HG02642 (cell line): ENCODE measurements around the gene HERPUD2.
"Not testable (repeated sequence)": the region's sequence is repeated elsewhere in the genome, so short reads cannot be mapped to it uniquely, and the experiment has no call there.

Experiments
- ATAC-seq: cut with Tn5 transposase; IDR thresholded peaks from one replicate; pipeline ENCODE4 v1.9.1; 2021; ENCODE audit warnings: mild to moderate bottlenecking; ENCODE audit not compliant: unreplicated experiment, poor library complexity

The HERPUD2 gene

GRCh38 chr7:35624299-35625186, 70.4 kb downstream of the HERPUD2 start:
- ATAC-seq: peak; percentile 93

- ATAC-seq: no peak
These were observed 71.6 kb downstream of the HERPUD2 start for GRCh38 chr7:35623381-35623780.

GRCh38 chr7:35619863-35620262, 75.1 kb downstream of the HERPUD2 start:
- ATAC-seq: no peak

GRCh38 chr7:35617041-35617440, 77.9 kb downstream of the HERPUD2 start:
- ATAC-seq: no peak

GRCh38 chr7:35613150-35613549, 81.8 kb downstream of the HERPUD2 start:
- ATAC-seq: no peak

GRCh38 chr7:35605760-35606159, 89.2 kb downstream of the HERPUD2 start:
- no peak for ATAC-seq

- ATAC-seq: no peak
These were observed 90.3 kb downstream of the HERPUD2 start for GRCh38 chr7:35604595-35604994.

- no peak for ATAC-seq
These were observed 95.3 kb downstream of the HERPUD2 start for GRCh38 chr7:35599645-35600044.

- no peak for ATAC-seq
These were observed 95.9 kb downstream of the HERPUD2 start for GRCh38 chr7:35599061-35599460.

GRCh38 chr7:35596061-35596460, 98.9 kb downstream of the HERPUD2 start:
- no peak for ATAC-seq

- no peak for ATAC-seq
These were observed 101.0 kb downstream of the HERPUD2 start for GRCh38 chr7:35593899-35594298.

GRCh38 chr7:35588647-35589046, 106.3 kb downstream of the HERPUD2 start:
- no peak for ATAC-seq

- no peak for ATAC-seq
These were observed 109.9 kb downstream of the HERPUD2 start for GRCh38 chr7:35584990-35585389.

- ATAC-seq: not testable (repeated sequence)
These were observed 110.4 kb downstream of the HERPUD2 start for GRCh38 chr7:35584533-35584932.
